ENCODE results near the gene TBX20. TPM values are rescaled to one million over a fixed set of nuclear protein-coding genes. Genes with fewer than 3 reads are reported as not detected.

TBX20 gene
- total and polyA plus RNA-seq, 9 of the 15 experiments (the other 6 are each of a cell fraction or from before 2014, with no cell fraction given) = not detected

- H3K27me3 ChIP-seq (ENCODE audit: control insufficient read depth in 2 of 2, insufficient read depth in 2 of 2, low read length in 2 of 2) = no peaks in the 10 kb centered on the region
- WGBS (ENCODE audit: insufficient coverage, low coverage, missing lambda C conversion rate) = 2% methylated on average over 4 of the region's 4 CpGs
- CTCF ChIA-PET (ENCODE audit: low intra/inter-chr PET ratio) = no interaction called here
- TF ChIP-seq FOXP1 (CRISPR knock-in tag; IDR thresholded peaks at IDR 0.05) = no peak
- no peak for TF ChIP-seq ESRRB (CRISPR knock-in tag; IDR thresholded peaks at IDR 0.05; ENCODE audit: borderline replicate concordance)
- no peak for TF ChIP-seq DLX4 (CRISPR knock-in tag; IDR thresholded peaks at IDR 0.05)
- no peak for TF ChIP-seq ZNF561 (CRISPR knock-in tag; conservative IDR thresholded peaks at IDR 0.05)
- no peak for TF ChIP-seq ZNF431 (CRISPR knock-in tag; IDR thresholded peaks at IDR 0.05)
- TF ChIP-seq SNAPC5 (CRISPR knock-in tag; IDR thresholded peaks at IDR 0.05) = no peak
- no peak for TF ChIP-seq BRD9 (IDR thresholded peaks at IDR 0.05; ENCODE audit: low read depth, partially characterized antibody)
- no peak for TF ChIP-seq ZNF232 (CRISPR knock-in tag; IDR thresholded peaks at IDR 0.05)
- no peak for TF ChIP-seq TOE1 (IDR thresholded peaks at IDR 0.05; ENCODE audit: borderline replicate concordance)
- TF ChIP-seq TOE1 (CRISPR knock-in tag; IDR thresholded peaks at IDR 0.05; ENCODE audit: borderline replicate concordance, low read depth) = no peak
- TF ChIP-seq TCF3 (CRISPR knock-in tag; IDR thresholded peaks at IDR 0.05) = no peak
- no peak for TF ChIP-seq KLF6 (CRISPR knock-in tag; IDR thresholded peaks at IDR 0.05; ENCODE audit: borderline replicate concordance)
- no peak for TF ChIP-seq ZNF778 (CRISPR knock-in tag; IDR thresholded peaks at IDR 0.05)
- no peak for TF ChIP-seq RBM25 (IDR thresholded peaks at IDR 0.05; ENCODE audit: low read depth, low read length, severe bottlenecking)
- no peak for TF ChIP-seq PHTF2 (CRISPR knock-in tag; IDR thresholded peaks at IDR 0.05)
Measured at GRCh38 chr7:35280902-35281301, 27.0 kb upstream of the TBX20 start.

More at GRCh38 chr7:35280902-35281301, 27.0 kb upstream of the TBX20 start:
- Histone ChIP-seq H3K9me1 (ENCODE audit: control insufficient read depth, insufficient read depth, low read length) (no peaks in the 10 kb centered on the region), H3K4me3 (no peak overlapping the region), H3K4me2 (ENCODE audit: insufficient read depth, low read length) (no peak overlapping the region), H3K4me1 (replicated peaks in 1 of 2; ENCODE audit: control insufficient read depth in 2 of 2, insufficient read depth in 2 of 2, low read length in 2 of 2) (no peaks in the 10 kb centered on the region), H2AFZ (ENCODE audit: low read depth, low read length) (no peak overlapping the region), H3K9me3 (replicated peaks; ENCODE audit: control insufficient read depth, insufficient read depth, low read depth, low read length) (no peaks in the 10 kb centered on the region), H3K79me2 (ENCODE audit: control insufficient read depth, insufficient read depth, low read length) (no peaks in the 10 kb centered on the region), H4K20me1 (replicated peaks; ENCODE audit: control insufficient read depth, insufficient read depth, low read length) (no peaks in the 10 kb centered on the region), H3K36me3 (ENCODE audit: control insufficient read depth, insufficient read depth, low read length) (no peaks in the 10 kb centered on the region), H3K27ac (ENCODE audit: extremely low read depth, low read depth, low read length) (no peak overlapping the region), H3K9ac (ENCODE audit: insufficient read depth in 1 of 2, low read depth in 2 of 2, low read length in 2 of 2) (no peak overlapping the region)
- ATAC-seq = no peak
- intact Hi-C loops (cut with micrococcal nuclease) = no loop called here
- FAIRE-seq = no peak
- in situ Hi-C loops (cut with MboI) = no loop called here
- DNase-seq (ENCODE audit: extremely low read depth in 1 of 4, low spot score in 3 of 4) = no peak
- no TSS peak for BruUV-seq (replicated peaks)
- POLR2A ChIA-PET = no interaction called here

Measured in K562 (cell line).